ENCODE results near the gene TLDC2. TPM values are rescaled to one million over a fixed set of nuclear protein-coding genes. Genes with fewer than 3 reads are reported as not detected.

TLDC2 gene
- total RNA-seq, 1 experiment from 2014 or later: 0.17 TPM

DNA sequence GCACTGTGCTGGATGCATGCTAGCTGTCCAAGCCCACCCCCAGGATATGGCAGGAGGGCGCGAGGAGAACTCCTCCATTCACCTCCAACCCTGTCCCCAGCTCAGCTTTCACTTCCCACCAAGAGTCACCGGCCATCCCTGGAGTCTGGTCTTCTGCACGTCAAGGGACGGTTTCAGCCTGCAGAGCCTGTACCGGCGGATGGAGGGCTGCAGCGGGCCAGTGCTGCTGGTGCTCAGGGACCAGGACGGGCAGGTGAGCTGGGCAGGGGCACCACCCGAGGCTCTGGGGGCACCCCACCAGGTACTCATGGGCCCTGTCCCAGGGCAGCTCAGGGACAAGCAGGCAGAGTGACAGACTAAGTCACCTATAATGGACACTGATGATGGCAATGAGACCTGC, 3.0 kb downstream of the TLDC2 start (continued):
- no peak for TF ChIP-seq ZNF512 (CRISPR knock-in tag; IDR thresholded peaks at IDR 0.05; ENCODE audit: borderline replicate concordance)
- no peak for TF ChIP-seq ZNF671 (CRISPR knock-in tag; IDR thresholded peaks at IDR 0.05)

DNA sequence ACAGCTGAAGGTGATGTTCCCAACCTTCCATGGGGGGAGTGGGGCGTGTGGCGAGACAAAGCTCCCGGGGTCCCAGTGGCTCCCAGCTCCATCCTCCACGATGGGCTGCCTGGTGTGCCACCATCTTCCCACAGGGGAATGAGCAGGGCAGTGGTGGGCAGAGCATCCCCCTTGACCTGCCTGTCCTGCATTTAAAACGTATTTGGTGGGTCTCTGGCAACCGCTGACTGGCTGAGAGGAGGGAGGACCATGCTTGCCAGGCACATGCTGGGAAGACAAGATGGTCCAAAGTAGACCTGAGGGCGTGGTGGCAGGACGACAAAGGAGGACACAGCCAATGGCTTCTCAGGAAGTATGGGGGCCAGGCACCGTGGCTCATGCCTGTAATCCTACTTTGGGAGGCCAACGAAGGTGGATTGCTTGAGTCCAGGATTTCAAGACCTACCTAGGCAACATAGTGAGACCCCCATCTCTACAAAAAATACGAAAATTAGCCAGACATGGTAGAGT, 4.9 kb downstream of the TLDC2 start:
- H3K9me3 Mint-ChIP-seq: peaks cover 4% of the 10 kb centered on the region
- no peak overlapping the region for H3K27ac Mint-ChIP-seq

DNA sequence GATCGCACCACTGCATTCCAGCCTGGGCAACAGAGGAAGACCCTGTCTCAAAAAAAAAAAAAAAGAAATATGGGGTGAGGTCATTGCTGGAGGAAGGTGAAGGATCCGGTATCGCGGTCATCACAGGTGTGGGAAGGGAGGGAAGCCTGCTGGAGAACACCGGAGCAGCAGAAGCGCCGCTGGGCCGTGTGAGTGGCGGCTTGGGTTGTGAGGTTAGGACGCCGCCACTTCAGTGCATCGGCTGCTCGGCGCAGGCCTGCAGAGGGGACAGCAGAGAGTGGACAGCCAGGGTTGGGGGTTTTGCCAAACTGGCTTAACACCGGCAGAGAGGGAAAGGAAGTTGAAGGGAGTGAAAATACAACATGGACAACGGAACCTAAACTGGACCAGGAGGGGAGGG, 5.4 kb downstream of the TLDC2 start:
- ChIA-PET CTCF (no interaction called here), POLR2A (no interaction called here)
- no peaks in the 10 kb centered on the region; the same call in 1 of the 2 replicates for H3K27me3 Mint-ChIP-seq (ENCODE audit: low read depth)
- H3K9me3 Mint-ChIP-seq: peaks cover 4% of the 10 kb centered on the region
- no peak for ATAC-seq
- H3K4me3 Mint-ChIP-seq: no peak overlapping the region
- H3K27ac Mint-ChIP-seq: no peak overlapping the region
- TF ChIP-seq ZNF512 (CRISPR knock-in tag; IDR thresholded peaks at IDR 0.05; ENCODE audit: borderline replicate concordance) (no peak), TEAD4 (CRISPR knock-in tag; IDR thresholded peaks at IDR 0.05) (no peak), TCF7 (CRISPR knock-in tag; IDR thresholded peaks at IDR 0.05; ENCODE audit: low read depth) (no peak)
- TF ChIP-seq, protein P1, sequence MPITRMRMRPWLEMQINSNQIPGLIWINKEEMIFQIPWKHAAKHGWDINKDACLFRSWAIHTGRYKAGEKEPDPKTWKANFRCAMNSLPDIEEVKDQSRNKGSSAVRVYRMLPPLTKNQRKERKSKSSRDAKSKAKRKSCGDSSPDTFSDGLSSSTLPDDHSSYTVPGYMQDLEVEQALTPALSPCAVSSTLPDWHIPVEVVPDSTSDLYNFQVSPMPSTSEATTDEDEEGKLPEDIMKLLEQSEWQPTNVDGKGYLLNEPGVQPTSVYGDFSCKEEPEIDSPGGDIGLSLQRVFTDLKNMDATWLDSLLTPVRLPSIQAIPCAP (CRISPR knock-in tag; IDR thresholded peaks at IDR 0.05): no peak
- H3K36me3 Mint-ChIP-seq: no peaks in the 10 kb centered on the region
- H3K4me1 Mint-ChIP-seq: peaks cover 3% of the 10 kb centered on the region
- no peak for DNase-seq (ENCODE audit: low spot score)

More for the DNA sequence above, 4.9 kb downstream of the TLDC2 start:
- Mint-ChIP-seq H3K4me1 (peaks cover 3% of the 10 kb centered on the region), H3K36me3 (no peaks in the 10 kb centered on the region), H3K27me3 (ENCODE audit: low read depth) (no peaks in the 10 kb centered on the region; the same call in 1 of the 2 replicates), H3K4me3 (no peak overlapping the region)
- ATAC-seq (no peak), DNase-seq (ENCODE audit: low spot score) (no peak)
- TF ChIP-seq JAZF1 (CRISPR knock-in tag; IDR thresholded peaks at IDR 0.05): no peak
- TF ChIP-seq FOXP1 (CRISPR knock-in tag; IDR thresholded peaks at IDR 0.05; ENCODE audit: borderline replicate concordance): no peak
- TF ChIP-seq NR1H2 (CRISPR knock-in tag; IDR thresholded peaks at IDR 0.05): no peak
- TF ChIP-seq NFE2L1 (CRISPR knock-in tag; IDR thresholded peaks at IDR 0.05): no peak
- no peak for TF ChIP-seq TP53 (CRISPR knock-in tag; IDR thresholded peaks at IDR 0.05)
- TF ChIP-seq GRHL2 (CRISPR knock-in tag; IDR thresholded peaks at IDR 0.05; ENCODE audit: insufficient replicate concordance, severe bottlenecking): no peak
- TF ChIP-seq ZNF219 (CRISPR knock-in tag; IDR thresholded peaks at IDR 0.05; ENCODE audit: borderline replicate concordance): no peak
- ChIA-PET POLR2A (no interaction called here), CTCF (no interaction called here)

GRCh38 chr20:36881888-36882287, 6.0 kb downstream of the TLDC2 start:
- CTCF ChIA-PET: interaction anchor here (0.7 to 1.7 kb wide), 5 partner anchors 17 to 152 kb away, joined by 3 to 7 read pairs (median 4); a partner anchor contains a TSS
- no peaks in the 10 kb centered on the region; the same call in 1 of the 2 replicates for H3K27me3 Mint-ChIP-seq (ENCODE audit: low read depth)
- H3K36me3 Mint-ChIP-seq: no peaks in the 10 kb centered on the region
- no peak for TF ChIP-seq ZNF423 (CRISPR knock-in tag; IDR thresholded peaks at IDR 0.05)
- no peak for TF ChIP-seq TEAD1 (CRISPR knock-in tag; IDR thresholded peaks at IDR 0.05)
- TF ChIP-seq TEAD4 (CRISPR knock-in tag; IDR thresholded peaks at IDR 0.05): no peak
- TF ChIP-seq CREM (CRISPR knock-in tag; IDR thresholded peaks at IDR 0.05): no peak
- no peak for TF ChIP-seq FOXJ3 (CRISPR knock-in tag; IDR thresholded peaks at IDR 0.05; ENCODE audit: borderline replicate concordance)
- TF ChIP-seq SP1 (CRISPR knock-in tag; conservative IDR thresholded peaks at IDR 0.05): no peak
- TF ChIP-seq SMAD3 (CRISPR knock-in tag; IDR thresholded peaks at IDR 0.05; ENCODE audit: borderline replicate concordance): no peak
- TF ChIP-seq ZNF425 (CRISPR knock-in tag; conservative IDR thresholded peaks at IDR 0.05): no peak
- no peak for TF ChIP-seq SOX15 (CRISPR knock-in tag; IDR thresholded peaks at IDR 0.05)
- DNase-seq (ENCODE audit: low spot score): no peak
- POLR2A ChIA-PET: interaction anchor here (0.6 kb wide), 1 partner anchor 52 kb away, joined by 11 read pairs; no protein-coding TSS in a partner anchor
- H3K4me1 Mint-ChIP-seq: peaks cover 7% of the 10 kb centered on the region
- H3K4me3 Mint-ChIP-seq: no peak overlapping the region
- no peak for ATAC-seq
- peaks cover 4% of the 10 kb centered on the region for H3K9me3 Mint-ChIP-seq
- H3K27ac Mint-ChIP-seq: no peak overlapping the region

Data from WTC11 (cell line).